ENCODE results near the gene NFATC2.

Gene NFATC2

GRCh38 chr20:51535674-51536073 lies 6.8 kb downstream of the NFATC2 start:
- TF ChIP-seq POLR2AphosphoS5 (IDR thresholded peaks at IDR 0.05; ENCODE audit: low read depth, low read length) (no peak), REST (IDR thresholded peaks at IDR 0.05; ENCODE audit: insufficient read depth in 1 of 2, low read depth in 2 of 2, low read length in 2 of 2) (no peak), FOXP2 (optimal IDR thresholded peaks at IDR 0.05; ENCODE audit: borderline replicate concordance, extremely low read depth, extremely low read length, insufficient read depth) (no peak), TAF1 (IDR thresholded peaks at IDR 0.05; ENCODE audit: borderline replicate concordance, insufficient read depth, low read length) (no peak), SIN3A (IDR thresholded peaks at IDR 0.05; ENCODE audit: borderline replicate concordance, insufficient read depth, low read length) (no peak)

GRCh38 chr20:51535075-51535386 lies 7.5 kb downstream of the NFATC2 start:
- no peak for TF ChIP-seq FOXP2 (optimal IDR thresholded peaks at IDR 0.05; ENCODE audit: borderline replicate concordance, extremely low read depth, extremely low read length, insufficient read depth)

GRCh38 chr20:51533291-51534172 lies 9.0 kb downstream of the NFATC2 start:
- TF ChIP-seq FOXP2 (optimal IDR thresholded peaks at IDR 0.05; ENCODE audit: borderline replicate concordance, extremely low read depth, extremely low read length, insufficient read depth) (no peak), POLR2AphosphoS5 (IDR thresholded peaks at IDR 0.05; ENCODE audit: low read depth, low read length) (no peak), REST (IDR thresholded peaks at IDR 0.05; ENCODE audit: insufficient read depth in 1 of 2, low read depth in 2 of 2, low read length in 2 of 2) (no peak), TAF1 (IDR thresholded peaks at IDR 0.05; ENCODE audit: borderline replicate concordance, insufficient read depth, low read length) (no peak), SIN3A (IDR thresholded peaks at IDR 0.05; ENCODE audit: borderline replicate concordance, insufficient read depth, low read length) (no peak)

GRCh38 chr20:51532577-51533191 lies 9.8 kb downstream of the NFATC2 start:
- TF ChIP-seq TAF1 (IDR thresholded peaks at IDR 0.05; ENCODE audit: borderline replicate concordance, insufficient read depth, low read length), result no peak
- no peak for TF ChIP-seq POLR2AphosphoS5 (IDR thresholded peaks at IDR 0.05; ENCODE audit: low read depth, low read length)
- TF ChIP-seq SIN3A (IDR thresholded peaks at IDR 0.05; ENCODE audit: borderline replicate concordance, insufficient read depth, low read length), result no peak

- no peak for TF ChIP-seq POLR2AphosphoS5 (IDR thresholded peaks at IDR 0.05; ENCODE audit: low read depth, low read length)
- TF ChIP-seq FOXP2 (optimal IDR thresholded peaks at IDR 0.05; ENCODE audit: borderline replicate concordance, extremely low read depth, extremely low read length, insufficient read depth), result no peak
- TF ChIP-seq REST (IDR thresholded peaks at IDR 0.05; ENCODE audit: insufficient read depth in 1 of 2, low read depth in 2 of 2, low read length in 2 of 2), result no peak
These were observed 10.6 kb downstream of the NFATC2 start for GRCh38 chr20:51531712-51532456.

Measured in PFSK-1 (cell line).